C4-2B (cell line): Measurements from ENCODE around the gene MYD88.

Experiments
- CTCF ChIP-seq: fragments of 450-650 bp; conservative IDR thresholded peaks from 2 replicates; pipeline ENCODE4 v1.5.1; 2017; ENCODE audit warnings: mild to moderate bottlenecking
- ZFX ChIP-seq: fragments of 450-650 bp; IDR thresholded peaks from 2 replicates; pipeline ENCODE4 v1.6.1; 2017

DNA sequence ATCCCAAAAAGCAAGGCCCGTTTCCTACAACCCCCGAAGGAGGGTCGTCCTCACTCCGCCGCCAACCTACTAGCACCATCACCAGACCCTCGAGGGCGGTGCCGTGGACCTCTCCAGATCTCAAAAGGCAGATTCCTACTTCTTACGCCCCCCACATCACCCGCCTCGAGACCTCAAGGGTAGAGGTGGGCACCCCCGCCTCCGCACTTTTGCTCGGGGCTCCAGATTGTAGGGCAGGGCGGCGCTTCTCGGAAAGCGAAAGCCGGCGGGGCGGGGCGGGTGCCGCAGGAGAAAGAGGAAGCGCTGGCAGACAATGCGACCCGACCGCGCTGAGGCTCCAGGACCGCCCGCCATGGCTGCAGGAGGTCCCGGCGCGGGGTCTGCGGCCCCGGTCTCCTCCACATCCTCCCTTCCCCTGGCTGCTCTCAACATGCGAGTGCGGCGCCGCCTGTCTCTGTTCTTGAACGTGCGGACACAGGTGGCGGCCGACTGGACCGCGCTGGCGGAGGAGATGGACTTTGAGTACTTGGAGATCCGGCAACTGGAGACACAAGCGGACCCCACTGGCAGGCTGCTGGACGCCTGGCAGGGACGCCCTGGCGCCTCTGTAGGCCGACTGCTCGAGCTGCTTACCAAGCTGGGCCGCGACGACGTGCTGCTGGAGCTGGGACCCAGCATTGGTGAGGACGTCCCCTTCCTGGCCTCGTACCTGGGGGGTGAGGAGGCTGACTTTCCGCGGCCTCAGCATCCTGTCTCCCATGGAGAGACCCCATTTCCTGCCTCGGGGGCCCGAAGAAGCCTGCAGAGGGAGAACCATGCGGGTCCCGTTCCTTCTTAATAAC lies at the start of gene MYD88:
- TF ChIP-seq CTCF (no peak), ZFX (peak; percentile 51; the same call in 1 of the 2 replicates)
